HG03045 (cell line): Measurements from ENCODE around the gene ZNF747.

Source experiments
- ATAC-seq: cut with Tn5 transposase; IDR thresholded peaks from one replicate; pipeline ENCODE4 v1.9.1; 2021; ENCODE audit warnings: mild to moderate bottlenecking, moderate library complexity; ENCODE audit not compliant: unreplicated experiment

ZNF747 gene

GRCh38 chr16:30534368-30535105 lies at the start of gene ZNF747:
ZNF747 (minus strand) TSS chr16:30534858; CDS start chr16:30534679, 179 bp downstream.
- ATAC-seq, result peak; percentile 48

DNA sequence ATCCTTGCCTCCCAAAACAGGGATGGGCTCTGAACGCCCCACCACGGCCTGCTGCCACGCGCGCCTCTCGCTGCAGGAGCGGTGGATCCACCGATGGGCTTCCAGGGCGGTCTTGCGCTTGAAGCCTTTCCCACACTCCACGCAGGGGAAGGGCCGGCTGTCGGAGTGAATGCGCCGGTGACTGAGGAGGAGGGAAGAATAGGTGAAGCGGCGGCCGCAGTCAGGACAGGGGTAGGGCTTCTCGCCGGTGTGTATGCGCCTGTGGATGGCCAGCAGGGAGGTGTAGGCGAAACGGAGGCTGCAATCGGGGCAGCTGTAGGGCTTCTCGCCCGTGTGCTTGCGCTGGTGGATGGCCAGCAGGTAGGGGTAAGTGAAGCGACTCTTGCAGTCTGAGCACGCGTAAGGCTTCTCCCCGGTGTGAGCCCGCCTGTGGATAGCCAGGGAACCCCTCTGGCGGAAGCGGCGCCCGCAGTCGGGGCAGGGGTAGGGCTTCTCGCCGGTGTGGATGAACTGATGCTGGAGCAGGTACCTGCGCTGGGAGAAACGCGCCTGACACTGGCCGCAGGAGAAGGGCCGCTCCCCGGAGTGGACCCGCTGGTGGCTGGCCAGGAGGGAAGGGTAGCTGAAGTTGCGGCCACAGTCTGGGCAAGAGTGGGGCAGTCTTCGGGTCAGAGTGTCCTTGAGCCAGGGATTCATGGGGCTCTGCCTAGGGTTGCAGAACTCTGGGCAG lies 48.1 kb upstream of the ZNF747 start:
- no peak for ATAC-seq

DNA sequence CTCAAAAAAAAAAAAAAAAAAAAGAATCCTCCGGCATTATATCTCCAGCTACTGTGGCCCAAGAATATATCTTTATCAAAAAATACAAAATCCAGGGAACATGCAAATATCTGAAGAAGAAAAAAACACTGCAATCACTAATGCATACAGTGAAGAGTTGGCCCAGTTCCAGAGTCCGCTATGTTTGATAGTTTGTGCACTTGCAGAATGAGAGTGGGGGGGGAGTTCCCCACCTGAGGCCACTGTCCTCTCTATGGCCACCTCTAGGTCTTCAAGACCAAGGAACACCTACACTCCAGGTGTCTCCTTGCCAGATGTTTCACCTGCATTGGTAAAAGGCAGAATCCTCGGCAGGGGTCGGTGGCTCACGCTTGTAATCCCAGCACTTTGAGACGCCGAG lies 46.8 kb upstream of the ZNF747 start:
- no peak for ATAC-seq

DNA sequence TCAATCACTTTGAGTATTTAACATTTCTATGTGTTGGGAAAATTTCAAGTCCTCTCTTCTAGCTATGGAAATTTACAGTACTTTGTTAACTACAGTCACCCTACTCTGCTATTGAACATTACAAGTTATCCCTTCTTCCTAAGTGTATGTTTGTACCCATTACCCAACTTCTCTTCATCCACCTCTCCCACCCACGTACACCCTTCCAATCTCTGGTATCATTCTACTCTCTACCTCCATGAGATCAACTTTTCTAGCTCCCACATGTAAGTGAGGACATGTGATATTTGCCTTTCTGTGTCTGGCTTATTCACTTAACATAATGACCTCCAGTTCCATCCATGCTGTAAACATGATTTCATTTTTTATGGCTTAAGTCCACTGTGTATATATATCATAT lies 40.0 kb upstream of the ZNF747 start:
- no peak for ATAC-seq

GRCh38 chr16:30571445-30572322 lies 37.0 kb upstream of the ZNF747 start, which contains the start of gene ZNF688:
ZNF688 (minus strand) TSS chr16:30571714; CDS start chr16:30571629, 85 bp downstream.
- peak; percentile 84 for ATAC-seq

GRCh38 chr16:30570636-30571444 lies 36.2 kb upstream of the ZNF747 start:
- peak; percentile 1 for ATAC-seq

GRCh38 chr16:30569746-30570635 lies 35.3 kb upstream of the ZNF747 start:
- ATAC-seq, result no peak

GRCh38 chr16:30569281-30569680 lies 34.6 kb upstream of the ZNF747 start:
- ATAC-seq, result no peak

DNA sequence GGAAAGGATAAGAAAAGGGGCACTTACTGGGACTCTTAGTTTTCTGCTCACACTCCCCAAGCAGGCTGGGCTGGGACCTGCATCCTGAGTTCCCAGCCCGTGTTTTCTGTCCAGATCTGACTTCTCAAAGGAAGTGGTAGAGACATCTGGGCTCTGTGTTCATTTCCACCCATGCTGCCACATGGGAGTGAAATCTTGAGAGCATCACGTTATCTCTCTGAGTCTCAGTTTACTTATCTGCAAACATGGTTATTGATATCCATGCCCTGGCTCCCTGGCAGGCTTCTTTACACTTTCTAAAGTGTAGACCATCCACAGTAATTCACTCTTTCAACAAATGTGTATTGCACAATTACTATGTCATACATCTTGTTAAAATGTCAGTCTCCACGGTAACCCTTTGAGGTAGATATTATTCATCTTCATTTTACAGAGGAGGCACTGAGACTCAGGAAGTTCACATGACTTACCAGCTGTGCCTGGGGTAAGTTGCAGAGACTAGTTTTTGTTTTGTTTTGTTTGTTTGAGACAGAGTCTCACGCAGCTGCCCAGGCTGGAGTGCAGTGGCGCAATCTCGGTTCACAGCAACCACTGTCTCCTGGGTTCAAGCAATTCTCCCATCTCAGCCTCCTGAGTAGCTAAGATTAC lies 33.5 kb upstream of the ZNF747 start:
- no peak for ATAC-seq

DNA sequence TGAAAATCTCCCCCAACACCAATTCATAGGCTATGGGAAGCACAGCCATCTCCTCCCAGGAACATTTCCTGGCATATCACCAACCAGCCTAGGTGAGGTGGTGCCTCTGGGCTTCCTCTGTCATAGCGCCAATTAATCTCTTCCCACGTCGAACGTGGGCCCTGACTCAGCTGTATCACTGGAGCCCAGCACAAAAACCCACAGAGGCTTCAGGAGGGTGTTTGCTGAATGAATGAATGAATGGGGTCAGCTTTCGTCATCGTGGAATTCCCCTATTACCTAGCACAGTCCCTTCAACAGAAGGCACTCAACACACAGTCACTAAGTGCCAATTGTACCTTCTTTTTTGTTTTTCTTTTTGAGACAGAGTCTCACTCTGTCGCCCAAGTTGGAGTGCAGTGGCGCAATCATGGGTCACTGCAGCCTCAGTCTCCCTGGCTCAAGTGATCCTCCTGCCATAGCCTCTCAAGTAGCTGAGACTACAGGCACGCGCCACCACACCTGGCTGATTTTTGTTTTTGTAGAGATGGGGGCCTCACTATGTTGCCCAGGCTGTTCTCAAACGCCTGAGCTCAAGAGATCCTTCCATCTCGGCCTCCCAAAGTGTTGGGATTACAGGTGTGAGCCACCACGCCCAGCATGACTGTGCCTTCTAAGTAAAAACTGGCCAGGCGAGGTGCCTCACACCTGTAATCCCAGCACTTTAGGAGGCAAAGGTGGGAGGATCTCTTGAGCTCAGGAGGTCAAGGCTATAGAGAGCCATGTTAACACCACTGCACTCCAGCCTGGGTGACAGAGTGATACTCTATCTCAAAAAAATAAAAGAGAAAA lies 32.7 kb upstream of the ZNF747 start:
- ATAC-seq, result no peak

DNA sequence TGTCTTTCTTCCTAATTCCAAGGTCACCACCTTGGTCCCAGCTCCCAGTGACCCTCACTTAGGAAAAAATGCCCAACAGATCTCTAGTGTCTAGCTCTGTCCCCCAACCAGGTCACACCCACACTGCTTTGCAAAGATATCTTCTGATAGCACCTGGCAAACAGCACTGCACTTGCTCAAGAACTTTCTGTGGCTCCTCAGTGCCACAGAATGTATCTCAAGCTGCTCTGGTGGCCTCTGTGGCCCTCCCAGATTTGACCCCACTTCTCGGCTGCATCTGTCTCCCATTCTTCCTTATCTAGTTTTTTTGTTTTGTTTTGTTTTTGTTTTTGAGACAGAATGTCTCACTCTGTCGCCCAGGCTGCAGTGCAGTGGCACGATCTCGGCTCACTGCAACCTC lies 31.9 kb upstream of the ZNF747 start:
- no peak for ATAC-seq

GRCh38 chr16:30565984-30566383 lies 31.3 kb upstream of the ZNF747 start:
- no peak for ATAC-seq

DNA sequence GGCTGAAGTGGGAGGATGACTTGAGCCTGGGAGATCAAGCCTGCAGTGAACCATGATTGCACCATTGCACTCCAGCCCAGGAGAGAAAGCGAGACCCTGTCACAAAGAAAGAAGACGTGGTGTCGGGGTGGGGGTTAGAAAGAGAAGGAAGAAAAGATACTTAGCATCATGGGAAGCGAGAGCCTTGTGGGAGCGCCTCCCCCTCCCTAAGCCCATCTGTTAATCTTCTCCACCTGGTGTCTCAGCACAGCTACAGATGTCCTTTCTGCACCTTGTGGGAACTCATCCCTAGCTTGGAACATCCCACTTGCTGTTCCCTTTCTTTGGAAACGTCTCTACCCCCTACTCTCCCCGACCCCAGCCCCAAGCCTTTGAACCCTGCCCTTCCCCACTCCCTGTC lies 30.9 kb upstream of the ZNF747 start:
- ATAC-seq, result no peak

DNA sequence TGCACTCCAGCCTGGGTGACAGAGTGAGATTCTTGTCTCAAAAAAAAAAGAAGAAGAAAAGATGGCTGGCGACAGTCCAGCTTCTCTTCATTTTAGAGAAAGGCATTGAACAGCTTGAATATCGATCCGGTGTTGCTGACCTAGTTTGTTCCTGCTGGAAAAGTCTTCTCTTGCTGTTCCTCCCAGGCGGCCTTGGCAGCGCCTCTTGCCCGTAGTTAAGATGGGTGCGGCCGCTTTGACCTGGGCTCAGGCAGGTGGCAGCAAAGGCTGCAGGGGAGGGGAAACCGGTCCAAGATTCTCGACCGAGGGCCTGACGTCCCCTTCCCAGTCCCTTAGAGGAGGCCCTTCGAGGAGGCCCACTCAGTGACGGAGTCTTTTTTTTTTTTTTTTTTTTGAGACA lies 27.4 kb upstream of the ZNF747 start:
- ATAC-seq, result no peak

DNA sequence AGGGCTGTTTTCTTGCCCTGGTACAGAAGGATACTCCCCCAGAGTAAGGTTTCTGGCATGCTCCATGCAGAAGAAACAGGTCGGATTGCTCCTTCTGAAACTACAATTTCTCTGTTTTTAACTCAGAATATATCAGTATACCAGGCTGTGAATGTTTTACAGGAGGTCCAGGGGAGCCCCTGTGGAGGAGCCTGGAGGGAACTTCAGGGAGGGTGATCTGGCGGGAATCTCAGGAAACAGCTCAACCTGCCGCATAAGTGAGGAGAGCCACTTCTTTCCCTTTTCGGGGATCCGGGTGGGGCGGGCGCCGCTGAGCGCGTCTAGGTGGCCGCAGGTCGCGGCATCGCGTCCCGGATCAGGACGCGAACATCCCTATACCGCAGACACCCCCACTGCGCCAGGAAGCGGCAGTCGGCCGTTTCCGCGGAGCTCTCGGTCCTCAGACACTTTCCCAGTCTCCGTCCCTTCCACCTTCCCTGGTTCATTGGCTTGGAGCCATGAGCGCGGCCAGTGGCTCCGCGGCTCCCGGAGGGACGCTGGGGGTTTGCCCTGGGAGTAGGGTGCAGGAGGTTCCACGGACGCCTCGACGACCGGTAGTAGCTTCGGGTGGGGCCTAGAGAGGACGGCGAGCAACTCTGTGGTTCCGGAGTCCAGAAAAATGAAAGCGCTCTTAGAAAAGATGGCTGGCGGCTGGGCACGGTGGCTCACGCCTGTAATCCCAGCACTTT lies 26.6 kb upstream of the ZNF747 start:
- ATAC-seq, result no peak

DNA sequence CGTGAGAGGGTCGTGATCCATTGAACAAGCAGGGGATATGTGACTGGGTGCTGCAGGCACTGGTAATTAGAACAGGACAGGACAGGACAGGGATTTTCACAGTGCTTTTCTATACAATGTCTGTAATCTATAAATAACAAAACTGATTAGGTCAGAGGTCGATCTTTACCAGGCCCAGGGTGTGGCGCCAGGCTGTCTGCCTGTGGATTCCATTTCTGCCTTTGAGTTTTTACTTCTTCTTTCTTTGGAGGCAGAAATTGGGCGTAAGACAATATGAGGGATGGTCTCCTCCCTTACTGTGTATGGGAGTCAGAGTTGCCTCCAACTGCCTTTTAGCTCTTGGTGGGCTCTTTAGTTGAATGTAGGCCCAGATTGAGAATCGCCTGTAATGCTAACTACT lies 25.0 kb upstream of the ZNF747 start:
- no peak for ATAC-seq

- ATAC-seq, result no peak
These were observed 24.2 kb upstream of the ZNF747 start for GRCh38 chr16:30558789-30559377.
